Dermis microvascular lymphatic vessel endothelial cell (primary cell): ENCODE results near the gene MPPE1. TPM values are rescaled to one million over a fixed set of nuclear protein-coding genes. Genes with fewer than 3 reads are reported as not detected.
"Not testable (repeated sequence)": the region's sequence is repeated elsewhere in the genome, so short reads cannot be mapped to it uniquely, and the experiment has no call there.

ENCODE experiments used
- DNase-seq, 2 donors: peaks; one replicate each; pipeline versions ENCODE4 v3.0.0 to v3.0.0-alpha.2; 2010; ENCODE audit warnings: low read depth in 2 of 2
- total RNA-seq: library from RNA; depleted of rRNA; stranded (reverse); fragments of >200 nt; gene quantifications from 2 replicates; pipeline ENCODE4 v1.2.1, GENCODE V29; 2014

Gene MPPE1
- total RNA-seq, 1 donor from 2014 or later = 11.6 TPM

GRCh38 chr18:11927497-11927896 is 19.4 kb upstream of the MPPE1 start:
- DNase-seq = no peak

- no peak for DNase-seq
Observed at GRCh38 chr18:11925800-11926481, 17.8 kb upstream of the MPPE1 start.

- DNase-seq = no peak
Observed at GRCh38 chr18:11923450-11923849, 15.3 kb upstream of the MPPE1 start.

- DNase-seq = not testable (repeated sequence)
Observed at GRCh38 chr18:11919522-11919921, 11.4 kb upstream of the MPPE1 start.

GRCh38 chr18:11916880-11917279 is 8.8 kb upstream of the MPPE1 start:
- not testable (repeated sequence) for DNase-seq

- peak; percentile 31 to 32 for DNase-seq
Observed at GRCh38 chr18:11909591-11910026, 1.5 kb upstream of the MPPE1 start.

- no peak for DNase-seq
Observed at GRCh38 chr18:11909061-11909455, 941 bp upstream of the MPPE1 start.

- DNase-seq = no peak
Observed at GRCh38 chr18:11906926-11907874, 917 bp downstream of the MPPE1 start.

- DNase-seq = no peak
Observed at GRCh38 chr18:11906176-11906575, 1.9 kb downstream of the MPPE1 start.

GRCh38 chr18:11905613-11906012 is 2.5 kb downstream of the MPPE1 start:
- no peak for DNase-seq

- no peak for DNase-seq
Observed at GRCh38 chr18:11902522-11903292, 5.4 kb downstream of the MPPE1 start.

- no peak for DNase-seq
Observed at GRCh38 chr18:11901826-11902438, 6.2 kb downstream of the MPPE1 start.

GRCh38 chr18:11899063-11899462 is 9.1 kb downstream of the MPPE1 start:
- DNase-seq = no peak

GRCh38 chr18:11897781-11898180 is 10.3 kb downstream of the MPPE1 start:
- DNase-seq = no peak

GRCh38 chr18:11892438-11892837 is 15.7 kb downstream of the MPPE1 start:
- not testable (repeated sequence) for DNase-seq

GRCh38 chr18:11891737-11892136 is 16.4 kb downstream of the MPPE1 start:
- DNase-seq = no peak

- DNase-seq = no peak
Observed at GRCh38 chr18:11889284-11889683, 18.8 kb downstream of the MPPE1 start.

- DNase-seq = no peak
Observed at GRCh38 chr18:11888726-11889125, 19.4 kb downstream of the MPPE1 start.

- DNase-seq = no peak
Observed at GRCh38 chr18:11887328-11888128, 20.6 kb downstream of the MPPE1 start.

GRCh38 chr18:11886577-11887110 is 21.5 kb downstream of the MPPE1 start:
- no peak for DNase-seq
